Measurements from ENCODE around the gene SMIM5.

The SMIM5 gene

DNA sequence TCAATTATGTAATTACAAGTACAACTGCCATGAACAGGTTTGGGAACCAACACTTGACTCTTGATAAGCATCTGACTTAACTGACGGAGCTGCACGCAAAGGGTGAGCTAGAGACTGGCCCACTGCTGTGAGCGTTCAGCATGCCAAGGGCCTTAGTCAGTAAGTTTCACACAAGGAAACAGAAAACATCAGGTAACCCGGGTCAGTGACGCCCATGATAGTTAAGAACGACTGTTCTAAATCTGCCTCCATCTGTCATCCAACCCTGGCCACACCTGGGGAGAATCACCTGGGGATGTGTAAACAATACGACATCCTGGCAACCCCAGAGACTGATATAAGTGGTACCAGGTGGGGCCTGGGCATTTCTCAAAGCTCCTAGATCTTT, 12.3 kb downstream of the SMIM5 start:
- Mint-ChIP-seq H3K36me3 (ENCODE audit: low read depth) (peaks cover 56% of the 10 kb centered on the region), H3K27ac (peak overlapping the region; percentile 73), H3K4me3 (no peak overlapping the region), H3K27me3 (no peaks in the 10 kb centered on the region), H3K4me1 (ENCODE audit: low read depth) (peaks cover 28% of the 10 kb centered on the region), H3K9me3 (no peaks in the 10 kb centered on the region)
- intact Hi-C loops (cut with micrococcal nuclease), result no loop called here

GRCh38 chr17:75645889-75646637, 12.8 kb downstream of the SMIM5 start:
- no peaks in the 10 kb centered on the region for H3K9me3 Mint-ChIP-seq
- H3K27me3 Mint-ChIP-seq, result no peaks in the 10 kb centered on the region
- H3K36me3 Mint-ChIP-seq (ENCODE audit: low read depth), result peaks cover 57% of the 10 kb centered on the region
- peaks cover 28% of the 10 kb centered on the region for H3K4me1 Mint-ChIP-seq (ENCODE audit: low read depth)
- no peak overlapping the region for H3K4me3 Mint-ChIP-seq
- peak overlapping the region; percentile 73 for H3K27ac Mint-ChIP-seq
- intact Hi-C loops (cut with micrococcal nuclease), result no loop called here

DNA sequence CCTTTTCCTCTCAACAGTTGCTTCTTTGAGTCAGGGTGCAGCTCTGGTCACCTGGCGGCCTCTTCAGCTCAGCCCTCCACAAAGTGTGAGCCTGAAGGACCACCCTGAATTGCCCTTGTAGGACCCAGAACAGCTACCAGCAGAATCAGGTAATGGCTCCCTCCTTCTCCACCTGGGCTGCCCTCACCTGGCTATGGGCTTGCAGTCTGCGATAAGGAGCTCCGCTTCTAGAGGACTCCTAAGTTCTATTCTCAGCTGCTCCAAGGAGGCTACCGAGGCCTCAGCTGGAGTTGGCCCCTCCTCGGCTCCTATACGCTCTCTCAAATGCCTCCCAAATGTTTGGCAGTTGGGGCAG, 13.4 kb downstream of the SMIM5 start:
- Mint-ChIP-seq H3K4me3 (no peak overlapping the region), H3K4me1 (ENCODE audit: low read depth) (peaks cover 28% of the 10 kb centered on the region), H3K27ac (peak overlapping the region; percentile 73), H3K36me3 (ENCODE audit: low read depth) (peaks cover 60% of the 10 kb centered on the region), H3K9me3 (no peaks in the 10 kb centered on the region), H3K27me3 (no peaks in the 10 kb centered on the region)
- intact Hi-C loops (cut with micrococcal nuclease), result no loop called here

GRCh38 chr17:75647061-75647460, 13.8 kb downstream of the SMIM5 start:
- H3K36me3 Mint-ChIP-seq (ENCODE audit: low read depth), result peaks cover 60% of the 10 kb centered on the region
- intact Hi-C loops (cut with micrococcal nuclease), result no loop called here
- no peak overlapping the region for H3K4me3 Mint-ChIP-seq
- no peak overlapping the region for H3K27ac Mint-ChIP-seq
- peaks cover 25% of the 10 kb centered on the region for H3K4me1 Mint-ChIP-seq (ENCODE audit: low read depth)
- H3K9me3 Mint-ChIP-seq, result no peaks in the 10 kb centered on the region
- H3K27me3 Mint-ChIP-seq, result no peaks in the 10 kb centered on the region

DNA sequence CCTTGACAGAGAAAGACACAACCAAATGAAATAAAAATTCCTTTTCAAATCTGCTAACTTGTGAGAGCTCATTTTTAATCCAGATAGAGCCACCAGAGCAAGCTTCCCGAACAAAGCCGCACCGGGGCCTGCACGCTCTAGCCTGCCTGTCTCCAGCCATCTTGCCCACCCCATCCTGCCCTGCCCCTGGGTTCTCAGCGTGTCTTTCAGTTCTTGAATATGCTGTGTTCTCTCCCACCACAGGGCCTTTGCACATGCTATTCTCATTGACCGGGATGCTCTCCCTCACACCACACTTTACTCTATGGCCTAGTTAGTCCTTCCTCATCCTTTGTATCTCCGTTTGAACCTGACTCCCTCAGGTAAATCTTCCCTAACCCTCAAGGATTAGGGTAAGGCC, 14.7 kb downstream of the SMIM5 start:
- Mint-ChIP-seq H3K27me3 (no peaks in the 10 kb centered on the region), H3K9me3 (no peaks in the 10 kb centered on the region), H3K4me1 (ENCODE audit: low read depth) (peaks cover 16% of the 10 kb centered on the region), H3K36me3 (ENCODE audit: low read depth) (peaks cover 67% of the 10 kb centered on the region), H3K27ac (no peak overlapping the region), H3K4me3 (no peak overlapping the region)
- intact Hi-C loops (cut with micrococcal nuclease), result no loop called here

DNA sequence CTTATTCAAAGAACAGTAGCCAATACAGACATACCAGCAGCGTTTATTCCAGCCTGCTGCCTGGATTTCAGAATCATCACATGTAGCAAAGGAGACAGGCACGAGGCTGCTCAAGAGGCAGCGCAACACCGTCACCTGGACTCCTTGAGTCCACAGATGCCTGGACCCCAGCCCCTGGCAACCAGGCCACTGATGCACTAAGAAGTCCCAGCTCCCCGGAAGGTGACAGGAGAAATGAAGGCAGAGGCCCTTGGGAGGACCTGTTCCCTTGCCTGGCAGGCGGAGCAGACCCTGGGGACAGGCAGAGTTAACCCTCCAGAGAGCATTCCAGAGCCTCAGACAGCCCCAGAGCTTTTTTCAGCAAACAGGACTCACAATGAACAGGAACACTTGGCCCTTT, 16.5 kb downstream of the SMIM5 start:
- intact Hi-C loops (cut with micrococcal nuclease), result no loop called here
- no peaks in the 10 kb centered on the region for H3K9me3 Mint-ChIP-seq
- peaks cover 71% of the 10 kb centered on the region for H3K36me3 Mint-ChIP-seq (ENCODE audit: low read depth)
- no peak overlapping the region for H3K27ac Mint-ChIP-seq
- no peaks in the 10 kb centered on the region for H3K27me3 Mint-ChIP-seq
- H3K4me1 Mint-ChIP-seq (ENCODE audit: low read depth), result peaks cover 22% of the 10 kb centered on the region
- H3K4me3 Mint-ChIP-seq, result no peak overlapping the region

GRCh38 chr17:75650874-75651273, 17.6 kb downstream of the SMIM5 start:
- Mint-ChIP-seq H3K36me3 (ENCODE audit: low read depth) (peaks cover 82% of the 10 kb centered on the region), H3K9me3 (no peaks in the 10 kb centered on the region), H3K4me3 (no peak overlapping the region), H3K4me1 (ENCODE audit: low read depth) (peaks cover 17% of the 10 kb centered on the region), H3K27me3 (no peaks in the 10 kb centered on the region), H3K27ac (no peak overlapping the region)
- intact Hi-C loops (cut with micrococcal nuclease), result no loop called here

DNA sequence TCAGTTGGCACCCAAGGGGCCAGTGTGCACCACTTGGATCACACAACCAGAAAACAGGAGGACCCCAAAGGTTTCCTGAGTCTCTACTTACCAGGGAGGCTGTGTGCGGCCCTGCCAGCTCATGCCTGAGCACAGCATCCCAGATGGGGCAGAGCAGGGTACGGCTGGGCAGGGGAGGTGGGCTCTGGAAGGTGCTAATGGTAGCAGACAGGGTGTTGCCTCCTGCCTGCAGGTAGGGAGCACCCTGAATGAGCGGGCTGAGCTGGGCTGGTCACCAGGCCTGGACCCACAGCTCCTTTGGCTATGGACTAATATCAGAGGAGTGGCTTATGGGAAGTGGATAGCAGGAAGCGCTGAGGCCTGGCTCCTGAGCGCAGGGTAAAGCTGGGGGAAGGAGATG, 19.1 kb downstream of the SMIM5 start:
- no peak overlapping the region for H3K27ac Mint-ChIP-seq

DNA sequence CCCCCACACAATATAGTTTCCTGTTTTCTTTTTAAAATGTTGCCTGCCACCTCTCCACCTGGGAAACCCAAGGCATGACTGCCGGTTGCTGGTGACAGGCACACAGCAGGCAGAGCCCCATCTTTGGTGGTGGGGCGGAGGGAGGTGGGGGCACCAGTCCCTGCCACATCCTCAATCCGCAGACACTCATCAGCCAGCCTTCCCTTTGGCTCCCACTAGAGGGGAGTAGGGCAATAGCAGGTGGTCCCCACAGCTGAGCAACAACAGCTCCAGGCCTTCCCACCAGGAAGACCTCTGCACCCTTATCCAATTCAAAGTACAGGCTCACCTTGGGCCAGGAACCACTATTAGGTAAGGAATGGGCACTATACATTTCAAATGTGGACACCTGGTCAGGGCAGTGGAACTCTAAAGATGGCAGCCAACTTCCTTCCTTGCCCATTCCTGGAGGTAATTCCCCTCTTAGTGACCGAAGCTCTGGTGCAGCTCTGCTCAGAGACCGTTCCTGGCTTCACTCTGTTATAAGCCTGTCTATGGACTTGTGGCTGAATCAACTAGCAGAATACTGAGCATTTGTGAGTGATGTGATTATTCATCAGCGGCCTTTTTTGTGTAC, 19.8 kb downstream of the SMIM5 start:
- Mint-ChIP-seq H3K4me1 (ENCODE audit: low read depth) (peaks cover 6% of the 10 kb centered on the region), H3K36me3 (ENCODE audit: low read depth) (peaks cover 97% of the 10 kb centered on the region), H3K4me3 (no peak overlapping the region), H3K9me3 (no peaks in the 10 kb centered on the region), H3K27ac (no peak overlapping the region), H3K27me3 (no peaks in the 10 kb centered on the region)
- intact Hi-C loops (cut with micrococcal nuclease), result no loop called here

More for the DNA sequence above, 19.1 kb downstream of the SMIM5 start:
- intact Hi-C loops (cut with micrococcal nuclease), result no loop called here
- H3K36me3 Mint-ChIP-seq (ENCODE audit: low read depth), result peaks cover 97% of the 10 kb centered on the region
- H3K4me1 Mint-ChIP-seq (ENCODE audit: low read depth), result peaks cover 6% of the 10 kb centered on the region
- no peaks in the 10 kb centered on the region for H3K9me3 Mint-ChIP-seq
- no peaks in the 10 kb centered on the region for H3K27me3 Mint-ChIP-seq
- no peak overlapping the region for H3K4me3 Mint-ChIP-seq

- Mint-ChIP-seq H3K9me3 (no peaks in the 10 kb centered on the region), H3K27me3 (no peaks in the 10 kb centered on the region), H3K27ac (no peak overlapping the region), H3K4me1 (ENCODE audit: low read depth) (peaks cover 6% of the 10 kb centered on the region), H3K4me3 (no peak overlapping the region), H3K36me3 (ENCODE audit: low read depth) (peaks cover 93% of the 10 kb centered on the region)
- intact Hi-C loops (cut with micrococcal nuclease), result no loop called here
Observed at GRCh38 chr17:75654176-75654575, 20.9 kb downstream of the SMIM5 start.

DNA sequence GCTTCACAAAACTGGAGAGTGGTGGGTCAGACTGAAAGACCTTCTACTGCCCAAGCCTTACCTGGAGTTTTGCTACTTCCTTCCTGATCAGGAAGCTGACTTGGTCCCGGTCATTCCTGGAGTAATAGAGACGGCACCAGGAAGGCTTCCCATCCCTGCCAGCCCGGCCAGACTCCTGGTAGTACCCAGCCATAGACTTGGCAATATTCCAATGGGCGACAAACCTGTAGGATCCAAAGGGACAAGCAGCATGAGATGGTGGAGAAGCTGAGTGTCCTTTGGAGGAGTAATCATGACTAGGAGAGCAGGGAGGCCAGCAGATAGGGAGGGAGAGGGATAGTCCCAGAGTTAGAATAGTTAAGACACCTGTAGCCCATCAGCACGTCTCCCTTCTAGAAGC, 25.0 kb downstream of the SMIM5 start:
- Mint-ChIP-seq H3K27me3 (no peaks in the 10 kb centered on the region), H3K27ac (no peak overlapping the region), H3K36me3 (ENCODE audit: low read depth) (peaks cover 87% of the 10 kb centered on the region), H3K4me3 (no peak overlapping the region), H3K9me3 (no peaks in the 10 kb centered on the region), H3K4me1 (ENCODE audit: low read depth) (peaks cover 6% of the 10 kb centered on the region)
- intact Hi-C loops (cut with micrococcal nuclease), result no loop called here

GRCh38 chr17:75661531-75661930, 28.3 kb downstream of the SMIM5 start:
- intact Hi-C loops (cut with micrococcal nuclease), result no loop called here
- Mint-ChIP-seq H3K4me3 (no peak overlapping the region), H3K4me1 (ENCODE audit: low read depth) (peaks cover 7% of the 10 kb centered on the region), H3K9me3 (no peaks in the 10 kb centered on the region), H3K27me3 (no peaks in the 10 kb centered on the region), H3K27ac (no peak overlapping the region), H3K36me3 (ENCODE audit: low read depth) (peaks cover 66% of the 10 kb centered on the region)

DNA sequence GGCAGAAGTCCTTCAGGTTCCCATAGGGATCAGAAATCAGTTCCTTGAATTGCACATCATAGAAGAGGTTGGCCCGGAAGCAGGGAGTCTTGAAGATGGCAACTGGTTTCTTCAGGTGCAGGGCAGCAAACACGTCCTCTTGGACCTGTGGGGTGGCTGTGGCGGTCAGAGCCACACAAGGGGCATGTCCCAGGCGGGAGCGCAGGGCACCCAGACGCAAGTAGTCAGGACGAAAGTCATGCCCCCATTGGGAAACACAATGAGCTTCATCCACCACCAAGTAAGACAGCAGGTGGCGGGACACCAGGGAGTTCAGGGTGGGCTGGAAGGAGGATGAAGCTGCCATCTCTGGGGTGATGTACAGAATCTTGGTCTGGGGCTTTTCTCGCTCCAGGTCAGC, 29.3 kb downstream of the SMIM5 start:
- Mint-ChIP-seq H3K4me1 (ENCODE audit: low read depth) (peaks cover 7% of the 10 kb centered on the region), H3K4me3 (no peak overlapping the region), H3K27ac (no peak overlapping the region), H3K27me3 (no peaks in the 10 kb centered on the region), H3K9me3 (no peaks in the 10 kb centered on the region), H3K36me3 (ENCODE audit: low read depth) (peaks cover 56% of the 10 kb centered on the region)
- intact Hi-C loops (cut with micrococcal nuclease), result no loop called here

DNA sequence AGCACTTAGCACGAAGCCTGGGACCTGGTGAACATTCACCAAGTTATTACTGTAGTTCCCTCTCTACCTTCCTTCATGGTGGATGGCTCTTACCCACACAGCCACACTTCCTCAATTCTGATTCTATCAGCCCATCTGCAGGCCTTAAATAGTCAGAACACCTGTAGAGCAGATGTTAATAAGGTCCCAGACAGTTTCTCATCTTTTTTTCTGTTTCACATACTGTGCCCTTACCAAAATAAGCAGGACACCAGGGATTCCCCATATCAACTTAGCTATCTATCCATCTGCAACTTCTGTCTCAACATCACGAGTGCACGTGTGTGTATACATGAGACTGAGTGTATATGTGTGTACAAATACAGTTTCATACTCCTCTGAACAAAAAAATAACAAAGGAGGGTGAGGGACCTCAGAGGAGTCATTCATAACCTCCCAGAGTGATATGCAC, 30.9 kb downstream of the SMIM5 start:
- no peaks in the 10 kb centered on the region for H3K27me3 Mint-ChIP-seq
- intact Hi-C loops (cut with micrococcal nuclease), result no loop called here
- no peak overlapping the region for H3K4me3 Mint-ChIP-seq
- peaks cover 55% of the 10 kb centered on the region for H3K36me3 Mint-ChIP-seq (ENCODE audit: low read depth)
- no peak overlapping the region for H3K27ac Mint-ChIP-seq
- H3K9me3 Mint-ChIP-seq, result no peaks in the 10 kb centered on the region
- H3K4me1 Mint-ChIP-seq (ENCODE audit: low read depth), result peaks cover 12% of the 10 kb centered on the region

- Mint-ChIP-seq H3K27ac (no peak overlapping the region), H3K4me3 (peak overlapping the region; percentile 44), H3K36me3 (ENCODE audit: low read depth) (peaks cover 58% of the 10 kb centered on the region), H3K9me3 (no peaks in the 10 kb centered on the region), H3K4me1 (ENCODE audit: low read depth) (peaks cover 12% of the 10 kb centered on the region), H3K27me3 (no peaks in the 10 kb centered on the region)
- intact Hi-C loops (cut with micrococcal nuclease), result no loop called here
Observed at GRCh38 chr17:75665981-75666380, 32.7 kb downstream of the SMIM5 start.
